Osteocyte (in vitro differentiated cells): ENCODE results near the gene CAMK1D. TPM values are rescaled to one million over a fixed set of nuclear protein-coding genes. Genes with fewer than 3 reads are reported as not detected.

Experiments
- DNase-seq: peaks from one replicate; pipeline ENCODE4 v3.0.0; 2021; ENCODE audit warnings: mixed read lengths; ENCODE audit not compliant: unreplicated experiment; ENCODE audit errors: extremely low spot score
- H3K27ac Mint-ChIP-seq: one replicate; pipeline ENCODE4 v1.8.0; 2021; ENCODE audit warnings: mild to moderate bottlenecking, mixed read lengths; ENCODE audit not compliant: unreplicated experiment
- H3K27me3 Mint-ChIP-seq: one replicate; pipeline ENCODE4 v1.8.0; 2021; ENCODE audit warnings: mixed read lengths; ENCODE audit not compliant: unreplicated experiment
- H3K36me3 Mint-ChIP-seq: one replicate; pipeline ENCODE4 v1.8.0; 2021; ENCODE audit warnings: mixed read lengths; ENCODE audit not compliant: unreplicated experiment
- H3K4me1 Mint-ChIP-seq: one replicate; pipeline ENCODE4 v1.8.0; 2021; ENCODE audit warnings: mixed read lengths; ENCODE audit not compliant: unreplicated experiment
- H3K4me3 Mint-ChIP-seq: one replicate; pipeline ENCODE4 v1.8.0; 2021; ENCODE audit warnings: mild to moderate bottlenecking, moderate library complexity, mixed read lengths; ENCODE audit not compliant: unreplicated experiment
- H3K9me3 Mint-ChIP-seq: one replicate; pipeline ENCODE4 v1.8.0; 2021; ENCODE audit warnings: mixed read lengths; ENCODE audit not compliant: unreplicated experiment
- CTCF ChIP-seq: fragments of 200-600 bp; sonication (generic); IDR thresholded peaks from 2 replicates; pipeline ENCODE4 v1.5.0; 2021; ENCODE audit warnings: antibody characterized with exemption, mild to moderate bottlenecking, moderate library complexity
- total RNA-seq: library from RNA; stranded (reverse); gene quantifications from 2 replicates; pipeline ENCODE4 v1.2.1, GENCODE V29; 2021

CAMK1D gene
- total RNA-seq, 1 donor from 2014 or later, result 13.7 TPM

DNA sequence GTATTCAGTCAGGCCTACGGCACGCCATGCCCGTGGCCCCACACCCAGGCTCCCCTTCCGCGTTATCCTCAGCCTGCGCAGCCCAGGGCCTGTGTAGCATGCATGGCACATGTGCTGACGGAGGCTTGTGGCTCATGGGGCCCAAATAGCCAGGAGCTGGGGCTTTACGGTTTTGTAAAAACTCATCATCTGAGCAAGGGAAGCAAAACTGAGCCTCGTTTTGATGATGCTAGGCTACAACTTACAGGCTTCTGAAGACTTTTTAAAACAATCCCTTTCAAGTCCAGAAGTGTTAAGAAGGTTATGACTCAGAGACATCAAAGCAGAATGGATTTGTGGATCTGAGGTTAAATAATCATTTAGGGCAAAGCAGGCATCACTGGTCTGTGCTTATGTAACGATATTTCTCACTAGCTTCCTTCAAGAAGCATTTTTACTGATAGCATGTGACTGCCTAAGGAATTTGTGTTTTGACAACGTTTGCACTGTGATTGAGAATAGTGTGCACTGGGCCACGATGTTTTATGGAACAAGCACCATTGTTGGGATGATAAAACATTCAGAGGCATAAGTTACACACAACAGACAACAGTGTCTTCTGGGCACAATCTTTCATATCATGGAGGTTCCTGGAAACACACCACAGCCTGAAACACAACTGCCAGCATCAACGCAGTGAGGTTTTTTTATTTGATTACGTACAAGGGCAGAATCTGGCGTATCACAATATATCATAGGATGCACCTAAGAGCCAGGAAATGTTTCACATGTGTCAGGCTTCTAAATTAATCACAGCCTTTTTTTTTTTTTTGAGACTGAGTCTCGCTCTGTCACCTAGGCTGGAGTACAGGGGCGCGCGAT is 377.9 kb downstream of the CAMK1D start:
- H3K4me1 Mint-ChIP-seq, result no peaks in the 10 kb centered on the region
- no peak for DNase-seq
- no peak overlapping the region for H3K27ac Mint-ChIP-seq
- H3K36me3 Mint-ChIP-seq, result no peaks in the 10 kb centered on the region
- TF ChIP-seq CTCF, result no peak
- no peaks in the 10 kb centered on the region for H3K9me3 Mint-ChIP-seq
- H3K27me3 Mint-ChIP-seq, result no peaks in the 10 kb centered on the region
- no peak overlapping the region for H3K4me3 Mint-ChIP-seq

DNA sequence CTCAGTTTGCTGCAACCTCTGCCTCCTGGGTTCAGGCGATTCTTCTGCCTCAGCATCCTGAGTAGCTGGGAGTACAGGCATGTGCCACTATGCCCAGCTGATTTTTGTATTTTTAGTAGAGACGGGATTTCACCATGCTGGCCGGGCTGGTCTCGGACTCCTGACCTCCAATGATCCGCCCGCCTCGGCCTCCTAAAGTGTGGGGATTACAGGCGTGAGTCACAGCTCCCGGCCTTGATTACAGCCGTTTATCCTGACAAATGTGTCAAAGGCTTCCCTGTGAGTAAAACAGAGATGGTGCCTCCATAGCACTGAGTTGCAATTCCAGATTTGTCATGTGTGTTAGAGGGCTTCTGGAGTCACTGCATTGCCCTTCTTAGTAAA is 378.5 kb downstream of the CAMK1D start:
- TF ChIP-seq CTCF, result no peak
- Mint-ChIP-seq H3K36me3 (no peaks in the 10 kb centered on the region), H3K9me3 (no peaks in the 10 kb centered on the region), H3K27ac (no peak overlapping the region), H3K4me1 (no peaks in the 10 kb centered on the region), H3K27me3 (no peaks in the 10 kb centered on the region), H3K4me3 (no peak overlapping the region)
- DNase-seq, result no peak

- Mint-ChIP-seq H3K27ac (no peak overlapping the region), H3K4me3 (no peak overlapping the region), H3K4me1 (no peaks in the 10 kb centered on the region), H3K9me3 (no peaks in the 10 kb centered on the region), H3K27me3 (no peaks in the 10 kb centered on the region), H3K36me3 (no peaks in the 10 kb centered on the region)
- no peak for TF ChIP-seq CTCF
- no peak for DNase-seq
Observed at GRCh38 chr10:12728494-12728893, 379.1 kb downstream of the CAMK1D start.

- H3K27ac Mint-ChIP-seq, result no peak overlapping the region
- H3K36me3 Mint-ChIP-seq, result no peaks in the 10 kb centered on the region
- no peaks in the 10 kb centered on the region for H3K9me3 Mint-ChIP-seq
- no peak overlapping the region for H3K4me3 Mint-ChIP-seq
- TF ChIP-seq CTCF, result peak; percentile 43
- H3K27me3 Mint-ChIP-seq, result no peaks in the 10 kb centered on the region
- H3K4me1 Mint-ChIP-seq, result no peaks in the 10 kb centered on the region
- no peak for DNase-seq
Observed at GRCh38 chr10:12729885-12730284, 380.5 kb downstream of the CAMK1D start.

- DNase-seq, result no peak
- no peak for TF ChIP-seq CTCF
Observed at GRCh38 chr10:12730809-12731519, 381.6 kb downstream of the CAMK1D start.

More at GRCh38 chr10:12730809-12731519, 381.6 kb downstream of the CAMK1D start:
- Mint-ChIP-seq H3K4me1 (no peaks in the 10 kb centered on the region), H3K9me3 (no peaks in the 10 kb centered on the region), H3K36me3 (no peaks in the 10 kb centered on the region), H3K4me3 (no peak overlapping the region), H3K27ac (no peak overlapping the region), H3K27me3 (no peaks in the 10 kb centered on the region)
